Endothelial cell (in vitro differentiated cells): ENCODE results near the gene ZBTB48. TPM values are rescaled to one million over a fixed set of nuclear protein-coding genes. Genes with fewer than 3 reads are reported as not detected.

Source experiments
- DNase-seq: peaks from one replicate; pipeline ENCODE4 v3.0.0; 2021; ENCODE audit warnings: low spot score
- H3K27ac Mint-ChIP-seq: one replicate; pipeline ENCODE4 v1.8.0; 2021; ENCODE audit warnings: mixed read lengths, inconsistent platforms; ENCODE audit not compliant: unreplicated experiment
- H3K27me3 Mint-ChIP-seq: one replicate; pipeline ENCODE4 v1.8.0; 2021; ENCODE audit warnings: mild to moderate bottlenecking, moderate library complexity, mixed read lengths, inconsistent platforms; ENCODE audit not compliant: unreplicated experiment
- H3K36me3 Mint-ChIP-seq: one replicate; pipeline ENCODE4 v1.8.0; 2021; ENCODE audit warnings: mild to moderate bottlenecking, low read depth, mixed read lengths, inconsistent platforms; ENCODE audit not compliant: unreplicated experiment
- H3K4me1 Mint-ChIP-seq: one replicate; pipeline ENCODE4 v1.8.0; 2021; ENCODE audit warnings: mild to moderate bottlenecking, mixed read lengths, inconsistent platforms; ENCODE audit not compliant: unreplicated experiment
- H3K4me3 Mint-ChIP-seq: one replicate; pipeline ENCODE4 v1.8.0; 2021; ENCODE audit warnings: mild to moderate bottlenecking, mixed read lengths, inconsistent platforms; ENCODE audit not compliant: unreplicated experiment
- H3K9me3 Mint-ChIP-seq: one replicate; pipeline ENCODE4 v1.8.0; 2021; ENCODE audit warnings: mixed read lengths, inconsistent platforms; ENCODE audit not compliant: unreplicated experiment
- CTCF ChIP-seq: fragments of 200-600 bp; sonication (generic); IDR thresholded peaks from one replicate; pipeline ENCODE4 v1.5.0; 2021; ENCODE audit warnings: antibody characterized with exemption; ENCODE audit not compliant: unreplicated experiment
- total RNA-seq: library from RNA; stranded (reverse); fragmentation: NEBNext Ultra II Directional; extraction: Animal tissue kit (Norgen Biotek cat#: 25700); gene quantifications from one replicate; pipeline ENCODE4 v1.2.1, GENCODE V29; 2021; ENCODE audit not compliant: unreplicated experiment

ZBTB48 gene
- total RNA-seq, 1 donor from 2014 or later, result 32.2 TPM

DNA sequence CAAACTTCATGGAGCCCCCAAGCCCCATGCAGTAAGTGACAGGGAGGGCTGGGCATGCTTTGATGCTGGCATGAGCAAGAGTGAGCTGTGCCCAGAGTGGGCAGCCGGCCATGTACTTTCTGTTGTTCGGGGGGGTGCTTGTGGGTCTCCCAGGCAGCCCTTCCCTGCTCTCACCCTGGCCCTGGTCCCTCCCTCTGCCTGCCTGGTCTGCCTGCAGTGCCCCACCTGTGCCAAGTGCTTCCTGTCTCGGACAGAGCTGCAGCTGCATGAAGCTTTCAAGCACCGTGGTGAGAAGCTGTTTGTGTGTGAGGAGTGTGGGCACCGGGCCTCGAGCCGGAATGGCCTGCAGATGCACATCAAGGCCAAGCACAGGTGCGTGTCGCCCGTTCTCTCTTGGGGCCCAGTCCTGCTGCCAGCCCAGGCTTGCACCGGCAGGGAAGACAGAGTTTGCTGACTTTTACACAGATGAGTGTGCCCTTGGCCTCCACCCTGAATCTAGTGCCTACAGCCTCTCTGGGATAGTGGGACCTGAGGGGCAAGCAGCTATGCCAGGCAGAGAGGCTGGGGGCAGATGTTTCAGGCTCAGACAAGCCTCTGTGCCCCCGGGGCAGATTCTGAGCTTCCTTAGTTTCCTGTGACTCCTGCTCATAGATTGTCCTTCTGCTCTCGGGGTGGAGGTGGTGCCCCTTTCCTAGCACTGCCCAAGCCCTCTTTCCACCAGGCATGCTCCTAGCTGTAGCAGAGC is 7.6 kb downstream of the ZBTB48 start:
- H3K27ac Mint-ChIP-seq, result no peak overlapping the region
- H3K4me1 Mint-ChIP-seq, result peaks cover 5% of the 10 kb centered on the region
- peaks cover 8% of the 10 kb centered on the region for H3K27me3 Mint-ChIP-seq
- H3K9me3 Mint-ChIP-seq, result no peaks in the 10 kb centered on the region
- peaks cover 7% of the 10 kb centered on the region for H3K36me3 Mint-ChIP-seq
- no peak overlapping the region for H3K4me3 Mint-ChIP-seq
- DNase-seq, result no peak
- TF ChIP-seq CTCF, result no peak

GRCh38 chr1:6588128-6588892 is 8.5 kb downstream of the ZBTB48 start:
- no peak for DNase-seq
- H3K4me1 Mint-ChIP-seq, result peaks cover 5% of the 10 kb centered on the region

GRCh38 chr1:6588893-6589520 is 9.2 kb downstream of the ZBTB48 start:
- no peak overlapping the region for H3K4me3 Mint-ChIP-seq
- peaks cover 5% of the 10 kb centered on the region for H3K4me1 Mint-ChIP-seq
- no peak for TF ChIP-seq CTCF
- no peak for DNase-seq
- peaks cover 7% of the 10 kb centered on the region for H3K36me3 Mint-ChIP-seq
- H3K27ac Mint-ChIP-seq, result no peak overlapping the region
- peaks cover 8% of the 10 kb centered on the region for H3K27me3 Mint-ChIP-seq
- no peaks in the 10 kb centered on the region for H3K9me3 Mint-ChIP-seq

More at GRCh38 chr1:6588128-6588892, 8.5 kb downstream of the ZBTB48 start:
- TF ChIP-seq CTCF, result no peak
- no peaks in the 10 kb centered on the region for H3K9me3 Mint-ChIP-seq
- H3K27ac Mint-ChIP-seq, result no peak overlapping the region
- peaks cover 8% of the 10 kb centered on the region for H3K27me3 Mint-ChIP-seq
- H3K4me3 Mint-ChIP-seq, result no peak overlapping the region
- peaks cover 7% of the 10 kb centered on the region for H3K36me3 Mint-ChIP-seq

- peaks cover 8% of the 10 kb centered on the region for H3K27me3 Mint-ChIP-seq
- no peak overlapping the region for H3K27ac Mint-ChIP-seq
- H3K4me1 Mint-ChIP-seq, result no peaks in the 10 kb centered on the region
- peaks cover under 1% of the 10 kb centered on the region for H3K36me3 Mint-ChIP-seq
- no peak for DNase-seq
- H3K4me3 Mint-ChIP-seq, result no peak overlapping the region
- TF ChIP-seq CTCF, result no peak
- no peaks in the 10 kb centered on the region for H3K9me3 Mint-ChIP-seq
Observed at GRCh38 chr1:6590046-6590445, 10.3 kb downstream of the ZBTB48 start.
